ENCODE measurements around the gene SAA1. TPM values are rescaled to one million over a fixed set of nuclear protein-coding genes. Genes with fewer than 3 reads are reported as not detected.

Gene SAA1
- polyA plus RNA-seq, 1 donor (not counting 4 experiments of a cell fraction or from before 2014, with no cell fraction given), result 27.5 TPM

GRCh38 chr11:18295316-18295715 lies 29.3 kb downstream of the SAA1 start:
- Histone ChIP-seq H3K9me1 (ENCODE audit: control insufficient read depth, extremely low read depth, insufficient read depth, low read length) (no peaks in the 10 kb centered on the region), H3K36me3 (ENCODE audit: control insufficient read depth in 2 of 2, extremely low read depth in 1 of 2, insufficient read depth in 2 of 2, low read length in 2 of 2) (peaks cover 22 to 23% of the 10 kb centered on the region in 2 experiments), H3K4me2 (ENCODE audit: control insufficient read depth, extremely low read depth, insufficient read depth, low read depth, low read length) (no peak overlapping the region), H4K20me1 (ENCODE audit: control insufficient read depth, extremely low read depth, insufficient read depth, low read length) (no peaks in the 10 kb centered on the region), H3K27me3 (ENCODE audit: control insufficient read depth, extremely low read depth, insufficient read depth, low read length) (no peaks in the 10 kb centered on the region), H3K4me3 (ENCODE audit: control insufficient read depth in 2 of 3, extremely low read depth in 1 of 3, insufficient read depth in 2 of 3, low read depth in 1 of 3, low read length in 3 of 3) (no peak overlapping the region), H3K4me1 (ENCODE audit: control insufficient read depth, extremely low read depth, insufficient read depth, low read length) (no peaks in the 10 kb centered on the region), H3K27ac (ENCODE audit: control insufficient read depth, insufficient read depth, low read length) (no peak overlapping the region), H3K9ac (ENCODE audit: control insufficient read depth, extremely low read depth, insufficient read depth, low read length) (no peak overlapping the region), H3K9me3 (ENCODE audit: control insufficient read depth, low read depth, low read length) (no peaks in the 10 kb centered on the region), H2AFZ (ENCODE audit: control insufficient read depth, low read length) (no peak overlapping the region), H3K79me2 (ENCODE audit: control insufficient read depth, insufficient read depth, low read length) (no peaks in the 10 kb centered on the region)
- FAIRE-seq, result no peak
- dilution Hi-C loops (cut with MboI; ENCODE audit: extremely low pct_ligation_motif_present, low sequenced_read_pairs), result no loop called here
- TF ChIP-seq EZH2 (IDR thresholded peaks at IDR 0.05; ENCODE audit: low read length), result no peak
- TF ChIP-seq CTCF (optimal IDR thresholded peaks at IDR 0.05 in 1 of 3, IDR thresholded peaks at IDR 0.05 in 1 of 3, conservative IDR thresholded peaks at IDR 0.05 in 1 of 3; ENCODE audit: extremely low read depth in 1 of 3, insufficient read depth in 2 of 3, low read length in 3 of 3), result no peak
- DNase-seq (ENCODE audit: low read depth, low spot score), result no peak

- DNase-seq (ENCODE audit: low read depth, low spot score) (no peak), FAIRE-seq (no peak)
- Histone ChIP-seq H4K20me1 (ENCODE audit: control insufficient read depth, extremely low read depth, insufficient read depth, low read length) (no peaks in the 10 kb centered on the region), H3K9me3 (ENCODE audit: control insufficient read depth, low read depth, low read length) (no peaks in the 10 kb centered on the region), H3K4me2 (ENCODE audit: control insufficient read depth, extremely low read depth, insufficient read depth, low read depth, low read length) (no peak overlapping the region), H3K9me1 (ENCODE audit: control insufficient read depth, extremely low read depth, insufficient read depth, low read length) (no peaks in the 10 kb centered on the region), H3K79me2 (ENCODE audit: control insufficient read depth, insufficient read depth, low read length) (no peaks in the 10 kb centered on the region), H3K4me3 (ENCODE audit: control insufficient read depth in 2 of 3, extremely low read depth in 1 of 3, insufficient read depth in 2 of 3, low read depth in 1 of 3, low read length in 3 of 3) (no peak overlapping the region), H3K9ac (ENCODE audit: control insufficient read depth, extremely low read depth, insufficient read depth, low read length) (no peak overlapping the region), H2AFZ (ENCODE audit: control insufficient read depth, low read length) (no peak overlapping the region), H3K27me3 (ENCODE audit: control insufficient read depth, extremely low read depth, insufficient read depth, low read length) (no peaks in the 10 kb centered on the region), H3K4me1 (ENCODE audit: control insufficient read depth, extremely low read depth, insufficient read depth, low read length) (no peaks in the 10 kb centered on the region), H3K36me3 (ENCODE audit: control insufficient read depth in 2 of 2, extremely low read depth in 1 of 2, insufficient read depth in 2 of 2, low read length in 2 of 2) (peaks cover 20 to 24% of the 10 kb centered on the region in 2 experiments), H3K27ac (ENCODE audit: control insufficient read depth, insufficient read depth, low read length) (no peak overlapping the region)
- dilution Hi-C loops (cut with MboI; ENCODE audit: extremely low pct_ligation_motif_present, low sequenced_read_pairs), result no loop called here
- TF ChIP-seq CTCF (optimal IDR thresholded peaks at IDR 0.05 in 1 of 3, IDR thresholded peaks at IDR 0.05 in 1 of 3, conservative IDR thresholded peaks at IDR 0.05 in 1 of 3; ENCODE audit: extremely low read depth in 1 of 3, insufficient read depth in 2 of 3, low read length in 3 of 3), result no peak
- no peak for TF ChIP-seq EZH2 (IDR thresholded peaks at IDR 0.05; ENCODE audit: low read length)
These were observed 33.7 kb downstream of the SAA1 start for GRCh38 chr11:18299721-18300120.

Data from keratinocyte (primary cell).